ENCODE data around the gene CFAP61.

GRCh38 chr20:20362774-20363433, 310.6 kb downstream of the CFAP61 start:
- TF ChIP-seq EZH2phosphoT487 (conservative IDR thresholded peaks at IDR 0.05; ENCODE audit: low read length) (no peak), CTCF (IDR thresholded peaks at IDR 0.05; ENCODE audit: insufficient read depth, low read length, poor library complexity, severe bottlenecking) (no peak)
